GM18511 (cell line): ENCODE results near the gene KRT28.
"Not testable (repeated sequence)": the region's sequence is repeated elsewhere in the genome, so short reads cannot be mapped to it uniquely, and the experiment has no call there.

ENCODE experiments used
- ATAC-seq: cut with Tn5 transposase; IDR thresholded peaks from one replicate; pipeline ENCODE4 v1.9.1; 2021; ENCODE audit warnings: mild to moderate bottlenecking, moderate library complexity; ENCODE audit not compliant: unreplicated experiment

KRT28 gene

GRCh38 chr17:40779181-40779909 is 20.4 kb downstream of the KRT28 start:
- no peak for ATAC-seq

- no peak for ATAC-seq
Observed at GRCh38 chr17:40778461-40778860, 21.3 kb downstream of the KRT28 start.

DNA sequence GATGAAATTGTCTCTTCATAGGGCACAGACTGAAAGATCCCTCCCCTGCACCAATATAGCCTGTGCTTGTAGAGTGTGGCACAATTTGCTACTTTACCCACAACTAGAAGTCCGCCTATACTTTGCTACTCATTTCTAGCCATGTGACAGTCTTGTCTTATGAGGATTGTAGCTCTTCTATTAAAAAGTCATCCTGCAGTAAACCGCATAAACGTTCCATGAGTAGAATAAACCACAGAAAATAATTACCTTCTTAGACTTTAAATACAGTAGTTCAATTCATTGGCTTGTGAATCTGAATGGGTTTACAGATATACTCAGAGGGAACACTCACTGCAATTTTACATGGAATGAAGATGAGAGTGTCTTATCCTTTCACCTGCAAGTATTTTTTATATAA is 21.8 kb downstream of the KRT28 start:
- no peak for ATAC-seq

DNA sequence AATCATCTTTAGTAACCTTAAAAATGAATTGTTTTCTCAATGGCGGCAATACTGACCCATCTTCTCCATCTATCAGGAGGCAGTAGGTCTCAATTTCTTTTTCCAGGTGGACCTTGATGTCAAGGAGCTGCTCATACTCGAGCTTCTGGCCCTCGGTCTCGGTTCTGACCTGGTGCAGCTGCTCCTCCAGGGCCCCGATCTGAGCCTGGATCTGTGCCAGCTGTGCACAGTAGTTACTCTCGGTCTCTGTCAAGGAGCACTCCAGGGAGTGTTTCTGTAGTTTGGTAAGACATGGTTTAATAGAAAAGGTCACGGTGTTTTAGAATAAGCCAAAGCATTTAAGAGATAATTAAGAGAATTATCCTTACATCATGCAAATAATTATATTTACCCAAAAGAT is 22.3 kb downstream of the KRT28 start:
- no peak for ATAC-seq

GRCh38 chr17:40775945-40776344 is 23.8 kb downstream of the KRT28 start:
- no peak for ATAC-seq

- ATAC-seq, result no peak
Observed at GRCh38 chr17:40772101-40772500, 27.7 kb downstream of the KRT28 start, which contains the start of gene KRT26. Gene KRT26, minus strand, starts transcription at chr17:40772201. Its CDS starts 88 bp downstream, at chr17:40772113.

GRCh38 chr17:40765657-40766056 is 34.1 kb downstream of the KRT28 start:
- no peak for ATAC-seq

DNA sequence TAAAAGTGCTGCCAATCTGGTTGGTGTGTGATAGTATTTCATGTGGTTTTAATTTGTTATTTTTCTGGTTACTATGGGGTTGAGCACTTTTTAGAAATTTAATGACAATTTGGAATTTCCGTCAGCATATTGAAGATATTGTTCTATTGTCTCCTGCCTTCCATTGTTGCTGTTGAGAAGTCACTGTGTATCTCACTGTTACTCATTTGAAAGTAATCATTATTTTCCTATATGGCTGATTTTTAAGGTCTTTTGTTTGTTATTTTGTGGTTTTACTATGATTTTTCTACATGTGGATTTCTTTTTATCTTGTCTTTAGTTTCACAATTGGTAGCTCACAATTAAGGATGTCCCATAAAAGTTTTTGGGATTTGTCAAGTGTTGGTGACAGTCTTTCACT is 36.0 kb downstream of the KRT28 start:
- no peak for ATAC-seq

DNA sequence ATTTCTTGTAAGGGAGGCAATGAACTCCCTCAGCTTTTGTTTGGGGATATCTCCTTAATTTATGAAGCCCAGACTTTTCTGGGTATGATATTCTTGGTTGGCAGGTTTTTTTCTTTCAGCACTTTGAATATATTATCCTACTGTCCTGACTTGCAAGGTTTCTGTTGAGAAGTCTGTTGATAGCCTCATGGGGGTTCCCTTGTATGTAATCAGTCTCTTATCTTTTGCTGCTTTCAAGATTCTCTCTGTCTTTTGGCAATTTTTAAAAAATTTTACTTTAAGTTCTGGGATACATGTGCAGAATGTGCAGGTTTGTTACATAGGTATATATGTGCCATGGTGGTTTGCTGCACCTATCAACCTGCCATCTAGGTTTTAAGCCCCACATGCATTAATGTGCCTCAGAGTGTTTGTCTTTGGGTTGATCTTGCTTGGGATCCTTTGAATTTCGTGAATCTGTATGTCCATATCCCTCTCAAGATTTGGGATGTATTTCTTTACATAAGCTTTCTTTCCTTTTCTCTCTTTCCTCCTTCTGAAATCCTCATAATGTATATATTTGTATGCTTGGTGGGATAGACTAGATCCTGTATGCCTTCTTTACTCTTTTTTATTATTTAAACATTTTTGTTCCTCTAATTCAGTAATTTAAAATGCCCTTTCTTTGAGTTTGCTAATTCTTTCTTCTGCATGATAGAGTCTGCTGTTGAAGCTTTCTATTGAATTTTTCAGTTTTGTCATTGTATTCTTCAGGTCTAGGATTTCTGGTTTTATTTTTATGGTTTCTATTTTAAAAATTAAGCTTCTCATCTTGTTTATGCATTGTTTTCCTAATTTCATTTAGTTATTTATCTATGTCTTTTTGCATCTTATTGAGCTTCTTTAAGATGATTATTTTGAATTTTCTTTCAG is 39.4 kb downstream of the KRT28 start:
- no peak for ATAC-seq

DNA sequence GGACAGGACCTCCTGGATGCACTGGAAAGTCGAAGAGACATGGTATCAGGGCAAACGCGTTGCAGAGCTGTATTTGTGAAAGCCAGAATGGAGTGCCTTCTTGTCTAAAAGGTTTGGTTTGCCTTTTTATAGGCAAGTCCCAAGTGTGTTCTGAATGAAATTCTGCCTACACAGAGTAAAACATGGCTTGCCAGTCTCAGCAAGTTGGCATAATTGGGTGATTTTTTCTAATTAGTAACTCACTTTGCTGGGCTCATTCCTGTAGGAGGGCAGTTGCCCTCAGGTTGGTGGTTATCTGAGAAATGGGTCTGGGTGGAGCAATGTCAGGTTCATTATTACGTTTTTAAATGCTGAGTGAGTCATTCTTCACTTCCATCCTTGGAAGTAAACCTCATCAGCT is 44.5 kb downstream of the KRT28 start, which contains the start of gene KRT25:
TSS of gene KRT25 (minus strand) at position 101 of the 400 bp plus-strand sequence. CDS start at position 41, 60 bp downstream.
- ATAC-seq, result no peak

DNA sequence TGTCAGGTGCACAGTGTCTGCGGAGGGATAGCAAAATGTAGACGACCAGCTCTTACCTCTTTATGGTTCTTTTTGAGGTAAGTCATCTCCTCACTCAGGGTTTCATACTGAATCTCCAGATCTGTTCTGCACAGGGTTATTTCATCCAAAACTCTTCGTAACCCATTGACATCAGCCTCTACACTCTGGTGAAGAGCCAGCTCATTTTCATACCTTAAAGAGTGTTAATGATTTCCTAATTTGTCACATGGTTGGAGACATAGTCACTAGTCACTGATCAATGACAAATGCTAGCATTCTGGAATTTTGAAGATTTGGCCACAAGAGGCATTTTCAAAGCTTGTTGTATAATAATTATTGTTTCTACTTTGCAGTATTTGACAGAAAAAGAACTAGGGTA is 46.0 kb downstream of the KRT28 start:
- ATAC-seq, result no peak

GRCh38 chr17:40751065-40751464 is 48.7 kb downstream of the KRT28 start:
- ATAC-seq, result no peak

DNA sequence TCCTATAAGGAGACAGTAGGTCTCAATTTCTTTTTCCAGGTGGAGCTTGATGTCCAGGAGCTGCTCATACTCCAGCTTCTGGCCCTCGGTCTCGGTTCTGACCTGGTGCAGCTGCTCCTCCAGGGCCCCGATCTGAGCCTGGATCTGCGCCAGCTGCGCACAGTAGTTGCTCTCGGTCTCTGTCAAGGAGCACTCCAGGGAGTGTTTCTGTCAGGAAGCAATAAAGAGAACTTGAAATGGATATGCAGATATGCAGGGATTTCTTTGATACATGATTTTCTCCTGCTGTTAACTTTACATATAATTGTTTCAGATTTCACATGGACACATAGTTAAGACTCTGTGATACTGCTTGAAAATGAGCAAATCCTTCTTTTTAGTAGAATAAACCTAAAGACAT is 49.4 kb downstream of the KRT28 start:
- no peak for ATAC-seq

DNA sequence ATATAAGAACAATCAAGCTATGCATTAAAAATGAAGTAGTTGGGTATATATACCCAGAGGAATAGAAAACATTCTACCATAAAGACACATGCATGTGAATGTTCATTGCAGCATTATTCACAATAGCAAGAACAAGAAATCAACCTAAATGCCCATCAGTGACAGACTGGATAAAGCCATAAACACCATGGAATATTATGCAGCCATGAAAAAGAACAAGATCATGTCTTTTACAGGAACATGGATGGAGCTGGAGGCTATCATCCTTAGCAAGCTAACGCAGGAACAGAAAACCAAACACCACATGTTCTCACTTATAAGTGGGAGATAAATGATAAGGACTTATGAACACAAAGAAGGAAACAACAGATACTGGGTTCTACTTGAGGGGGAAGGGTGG is 51.1 kb downstream of the KRT28 start:
- ATAC-seq, result not testable (repeated sequence)
